Glomerular visceral epithelial cell (primary cell): ENCODE results near the gene OARD1.
A peak's percentile ranks its signal among the peaks of the same experiment; 100 is the strongest.

ENCODE experiments used
- DNase-seq: peaks from one replicate; pipeline ENCODE4 v3.0.0-alpha.2; 2016; ENCODE audit errors: extremely low spot score

The OARD1 gene

DNA sequence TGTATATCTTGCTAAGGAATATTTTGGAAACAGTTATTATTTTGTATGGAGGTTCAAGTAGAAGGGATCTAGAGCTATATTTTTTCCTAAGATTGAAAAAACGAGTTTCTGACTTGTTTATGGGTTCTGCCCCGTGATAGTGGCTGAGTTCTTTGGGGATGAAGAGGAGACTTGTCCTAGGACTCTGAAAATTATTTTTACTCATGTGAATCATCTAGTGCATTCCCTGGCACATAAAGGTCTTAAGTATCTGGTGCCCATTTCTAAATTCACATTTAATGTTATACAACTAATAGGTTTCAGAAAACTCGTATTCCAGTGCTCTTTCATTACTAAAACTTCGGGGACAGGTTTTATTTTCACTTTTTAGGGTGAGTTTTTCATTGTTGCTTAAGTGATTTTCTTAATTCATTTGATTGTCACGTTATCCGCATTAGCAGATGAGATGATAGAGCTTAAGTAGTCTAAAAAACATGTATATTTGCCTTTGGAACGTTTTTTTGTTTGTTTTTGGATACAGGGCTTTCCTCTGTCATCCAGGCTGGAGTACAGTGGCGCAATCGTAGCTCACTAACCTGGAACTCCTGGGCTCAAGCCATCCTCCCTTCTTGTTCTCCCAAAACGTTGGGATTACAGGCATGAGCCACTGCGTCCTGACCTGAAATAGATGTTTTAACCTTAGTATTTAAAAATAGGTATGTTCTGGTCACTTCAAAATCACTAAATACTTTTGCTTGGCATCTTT lies 2.7 kb upstream of the OARD1 start:
- no peak for DNase-seq

DNA sequence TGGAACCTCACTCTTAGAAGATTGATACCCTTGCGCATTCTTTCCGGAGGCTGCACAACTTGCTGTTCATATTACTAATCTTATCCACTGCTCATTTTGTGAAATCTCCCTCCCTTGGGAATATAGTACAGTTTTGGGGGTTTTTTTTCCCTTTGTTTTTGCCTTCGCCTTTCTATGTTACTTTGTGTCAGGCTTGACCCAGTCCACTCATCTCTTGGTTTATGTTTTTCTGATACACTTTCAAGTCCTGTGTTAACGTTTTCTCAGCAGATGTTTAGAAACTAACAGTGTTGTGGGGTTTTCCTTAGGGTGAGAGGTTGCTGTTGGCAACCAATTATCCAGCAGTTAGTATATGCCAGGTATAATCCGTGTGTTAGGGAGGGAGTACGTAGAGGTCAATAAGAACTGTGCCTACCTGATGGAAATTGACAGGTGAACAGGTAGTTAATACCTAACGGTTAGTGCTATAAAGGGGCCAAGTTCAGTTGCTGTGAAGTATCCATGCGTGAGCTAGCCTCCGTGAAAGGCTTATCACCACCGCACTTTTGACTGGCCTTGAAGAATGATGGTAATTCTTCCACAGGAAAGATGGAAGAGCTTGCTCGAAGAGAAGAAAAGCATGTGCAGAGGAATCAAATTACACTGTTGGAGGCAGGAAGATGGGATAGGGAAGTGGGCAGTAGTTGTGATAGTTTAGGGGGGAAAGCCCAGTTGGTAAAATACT lies 2.0 kb upstream of the OARD1 start:
- peak; percentile 20 for DNase-seq

GRCh38 chr6:41073203-41073967 lies 1.2 kb upstream of the OARD1 start:
- DNase-seq: peak; percentile 84

DNA sequence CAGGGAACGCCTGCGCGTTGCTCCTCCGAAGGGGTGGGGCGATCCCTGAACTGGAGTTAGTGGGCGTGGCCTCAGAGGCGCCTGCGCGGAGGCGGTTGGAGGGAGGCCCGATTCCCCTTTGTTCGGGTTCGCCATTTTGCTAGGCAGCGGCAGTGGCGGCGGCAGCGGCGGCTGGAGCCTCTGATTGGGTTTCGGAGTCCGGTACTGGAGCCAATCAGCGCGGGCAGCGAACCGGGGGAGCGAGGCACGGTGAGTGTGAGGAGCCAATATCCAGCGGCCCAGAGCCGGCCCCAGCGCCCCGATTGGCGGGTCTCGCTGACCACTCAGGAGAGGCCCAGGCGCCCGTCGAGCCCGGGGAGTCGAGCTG lies 663 bp upstream of the OARD1 start, which contains the start of gene NFYA:
NFYA (plus strand) TSS at position 139 of the 367 bp plus-strand sequence. CDS start 6,116 bp downstream, outside the sequence.
- DNase-seq: peak; percentile 100

- no peak for DNase-seq
These were observed 644 bp downstream of the OARD1 start for GRCh38 chr6:41071501-41071922.

DNA sequence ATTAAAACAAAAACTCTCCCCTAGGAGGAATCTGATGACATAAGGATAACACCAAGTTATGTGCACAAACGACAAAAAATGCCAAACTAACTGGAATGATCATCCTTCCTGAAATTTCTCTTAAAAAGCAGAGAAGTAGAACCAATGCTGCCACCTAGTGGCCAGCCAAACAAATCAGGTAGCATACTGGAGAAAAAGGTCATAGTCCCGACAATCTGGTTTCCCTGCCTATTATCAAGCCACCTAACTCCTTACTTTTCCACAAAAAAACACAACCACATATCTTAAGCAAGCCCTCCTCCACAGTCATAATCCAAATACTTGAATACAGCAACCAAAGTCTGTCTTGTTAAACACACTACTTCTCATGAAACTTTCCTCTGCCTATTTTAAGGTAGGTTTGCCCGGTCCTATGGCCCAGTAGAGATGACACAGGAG lies 5.3 kb downstream of the OARD1 start:
- peak; percentile 83 for DNase-seq

DNA sequence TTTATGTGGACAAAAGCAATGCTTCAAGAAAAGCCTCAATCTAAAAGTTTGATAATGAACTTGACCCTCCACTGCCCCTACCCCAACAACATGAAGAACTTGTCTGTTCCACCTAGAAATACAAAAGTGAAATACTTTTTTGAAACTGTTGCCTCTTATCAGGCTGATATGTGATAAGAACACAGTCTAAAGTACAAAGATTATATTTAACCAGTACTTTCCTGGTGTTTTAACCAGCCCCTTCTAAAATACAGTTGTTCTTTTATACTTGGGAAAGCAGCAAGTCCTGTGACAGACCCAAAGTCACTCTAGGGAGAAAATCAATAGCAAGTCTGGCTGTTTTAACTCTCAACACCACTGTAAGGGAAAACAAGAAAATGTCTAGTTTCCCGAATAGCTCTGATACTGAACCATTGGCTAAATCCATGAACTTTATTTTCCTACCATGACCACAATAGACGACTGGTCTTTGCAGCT lies 6.6 kb downstream of the OARD1 start:
- DNase-seq: no peak

DNA sequence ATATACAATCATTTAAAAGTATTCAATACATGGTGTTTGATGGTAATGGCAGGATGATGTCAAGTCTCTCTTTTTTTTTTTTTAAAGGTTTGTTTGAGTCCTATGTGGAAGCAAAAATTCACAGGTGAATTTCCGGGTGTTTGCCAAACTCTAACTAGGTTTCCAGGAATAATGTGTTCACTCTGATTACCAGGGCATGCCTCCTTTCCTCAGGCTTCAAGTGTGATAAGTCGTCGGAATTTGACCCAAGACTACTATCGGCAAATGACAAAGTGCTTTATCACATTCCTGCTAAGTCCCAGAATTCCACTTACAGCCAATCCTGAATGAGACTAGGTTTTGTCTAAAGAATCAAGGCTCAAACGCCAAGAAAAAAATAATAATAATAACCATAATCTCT lies 7.3 kb downstream of the OARD1 start:
- no peak for DNase-seq

DNA sequence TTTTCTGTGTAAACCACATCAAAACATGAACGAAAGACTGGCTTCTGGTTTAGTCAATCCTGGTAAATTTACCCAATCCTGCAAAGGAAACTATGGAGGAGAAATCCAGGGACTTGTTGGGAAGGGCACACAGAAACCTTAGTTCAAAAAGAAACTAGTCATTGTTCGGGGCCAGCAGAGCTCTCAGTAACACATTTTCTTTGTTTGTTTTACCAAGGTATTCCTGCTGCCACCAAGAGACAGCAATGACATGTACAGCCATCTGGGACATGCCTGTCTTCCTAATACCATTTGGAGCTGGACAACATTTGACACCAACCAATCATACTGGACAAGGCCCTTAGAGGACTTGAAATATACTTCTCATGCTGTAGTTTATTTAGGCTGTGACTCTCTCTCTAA lies 8.3 kb downstream of the OARD1 start:
- DNase-seq: no peak

- DNase-seq: no peak
These were observed 10.1 kb downstream of the OARD1 start for GRCh38 chr6:41062056-41062455.

- no peak for DNase-seq
These were observed 10.9 kb downstream of the OARD1 start for GRCh38 chr6:41061196-41061726.

DNA sequence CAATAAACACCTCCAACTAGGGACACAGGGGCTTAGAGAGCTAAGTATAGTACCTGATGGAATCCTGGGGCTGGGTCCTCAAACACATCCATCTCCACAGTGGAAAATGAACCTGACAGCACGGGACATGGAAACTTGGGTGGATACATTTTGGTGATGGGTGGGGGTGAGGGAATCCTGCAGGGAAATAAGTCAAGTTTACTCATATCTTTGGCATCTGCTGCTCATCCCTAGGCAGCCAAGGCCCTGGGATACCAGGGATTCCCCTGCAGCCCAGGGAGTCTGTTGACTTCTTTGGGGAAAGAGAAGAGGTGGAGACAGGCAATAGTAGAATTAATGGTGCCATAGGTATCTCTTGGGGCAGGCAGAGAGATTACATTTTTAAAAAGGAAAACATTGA lies 12.6 kb downstream of the OARD1 start:
- DNase-seq: peak; percentile 34

DNA sequence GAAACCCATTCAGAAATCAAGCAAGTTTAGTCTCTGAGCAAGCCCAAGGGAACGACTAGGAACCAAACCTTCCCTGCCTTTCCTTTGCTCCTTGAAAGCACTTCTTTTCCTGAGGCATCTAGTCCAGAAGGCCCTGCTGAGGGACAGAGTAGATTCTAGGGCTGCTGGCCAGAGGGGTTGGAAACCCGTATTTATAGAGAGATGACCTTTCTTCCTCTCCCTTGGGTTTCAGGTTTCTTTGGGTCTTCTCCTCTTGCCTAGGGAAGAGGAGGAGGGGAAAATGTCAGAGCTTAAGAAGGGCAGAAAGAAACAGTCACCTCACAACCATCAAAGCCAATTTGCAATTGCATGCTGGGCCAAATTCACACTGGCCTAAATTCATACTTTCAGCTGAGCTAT lies 13.4 kb downstream of the OARD1 start:
- no peak for DNase-seq

- no peak for DNase-seq
These were observed 15.2 kb downstream of the OARD1 start for GRCh38 chr6:41056768-41057490.

DNA sequence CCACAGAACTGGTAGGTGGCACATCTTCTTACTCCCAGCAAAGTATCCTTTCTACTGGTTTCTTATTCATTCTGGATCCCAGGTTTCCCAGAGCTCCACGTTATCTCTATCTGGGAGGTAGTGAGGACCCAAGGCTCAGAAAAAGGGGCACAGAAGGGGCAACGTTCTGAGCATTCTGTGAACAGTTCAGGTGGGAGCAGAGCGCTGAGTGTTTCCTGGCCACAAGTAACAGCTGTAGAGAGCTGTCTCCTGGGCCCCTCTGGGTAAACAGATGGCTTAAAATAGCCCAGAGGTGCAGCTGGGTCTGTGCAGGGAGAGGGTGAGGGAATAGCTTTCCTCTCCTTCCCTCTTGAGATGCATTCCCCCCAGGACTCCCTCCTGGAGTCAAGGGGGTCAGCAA lies 17.0 kb downstream of the OARD1 start:
- no peak for DNase-seq

DNA sequence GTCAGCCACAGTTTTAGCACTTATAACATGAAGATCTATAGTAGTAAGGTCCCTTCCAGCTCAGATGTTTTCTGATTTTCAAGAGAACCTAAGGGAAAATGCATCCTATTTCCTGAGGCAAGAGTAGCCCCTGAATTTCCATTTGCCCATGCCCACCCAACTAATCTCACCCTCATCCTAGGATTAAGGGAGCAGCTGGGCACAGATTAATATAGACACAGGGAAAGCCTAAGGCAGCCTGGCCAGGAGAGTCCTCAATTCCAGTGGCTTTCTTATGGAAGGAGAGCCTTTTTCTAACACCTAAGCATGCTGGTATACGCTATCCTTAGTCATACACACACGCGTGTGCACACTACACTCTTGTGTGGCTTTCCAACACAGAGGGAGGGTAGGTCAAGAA lies 17.6 kb downstream of the OARD1 start:
- no peak for DNase-seq

- DNase-seq: no peak
These were observed 19.1 kb downstream of the OARD1 start, which contains the start of gene APOBEC2 for GRCh38 chr6:41053041-41053440. Gene APOBEC2, plus strand, starts transcription at chr6:41053202. Its CDS starts 146 bp downstream, at chr6:41053348.

DNA sequence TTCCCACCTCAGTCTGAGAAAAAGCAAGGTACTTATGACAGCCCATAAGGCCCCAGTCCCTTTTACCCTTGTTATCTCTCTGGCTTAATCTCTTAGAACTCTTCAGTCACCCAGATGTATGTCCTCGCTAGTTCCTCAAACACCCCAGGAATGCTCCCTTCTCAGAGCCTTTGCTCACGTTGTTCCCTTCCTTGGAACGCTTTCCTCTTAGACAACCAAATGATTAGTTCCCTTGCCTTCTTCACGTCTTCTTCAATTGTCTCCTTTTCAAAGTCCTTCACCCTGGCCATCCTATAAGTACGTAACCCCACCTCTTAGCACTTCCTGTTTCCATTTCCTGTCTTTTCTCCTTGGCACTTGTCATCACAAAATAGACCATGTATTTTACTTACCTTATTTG lies 20.3 kb downstream of the OARD1 start:
- no peak for DNase-seq

GRCh38 chr6:41050536-41050935 lies 21.6 kb downstream of the OARD1 start:
- no peak for DNase-seq

- DNase-seq: no peak
These were observed 22.2 kb downstream of the OARD1 start for GRCh38 chr6:41049955-41050354.

GRCh38 chr6:41049521-41049920 lies 22.6 kb downstream of the OARD1 start:
- DNase-seq: no peak
